ENCODE data around the gene RADIL.

DNA sequence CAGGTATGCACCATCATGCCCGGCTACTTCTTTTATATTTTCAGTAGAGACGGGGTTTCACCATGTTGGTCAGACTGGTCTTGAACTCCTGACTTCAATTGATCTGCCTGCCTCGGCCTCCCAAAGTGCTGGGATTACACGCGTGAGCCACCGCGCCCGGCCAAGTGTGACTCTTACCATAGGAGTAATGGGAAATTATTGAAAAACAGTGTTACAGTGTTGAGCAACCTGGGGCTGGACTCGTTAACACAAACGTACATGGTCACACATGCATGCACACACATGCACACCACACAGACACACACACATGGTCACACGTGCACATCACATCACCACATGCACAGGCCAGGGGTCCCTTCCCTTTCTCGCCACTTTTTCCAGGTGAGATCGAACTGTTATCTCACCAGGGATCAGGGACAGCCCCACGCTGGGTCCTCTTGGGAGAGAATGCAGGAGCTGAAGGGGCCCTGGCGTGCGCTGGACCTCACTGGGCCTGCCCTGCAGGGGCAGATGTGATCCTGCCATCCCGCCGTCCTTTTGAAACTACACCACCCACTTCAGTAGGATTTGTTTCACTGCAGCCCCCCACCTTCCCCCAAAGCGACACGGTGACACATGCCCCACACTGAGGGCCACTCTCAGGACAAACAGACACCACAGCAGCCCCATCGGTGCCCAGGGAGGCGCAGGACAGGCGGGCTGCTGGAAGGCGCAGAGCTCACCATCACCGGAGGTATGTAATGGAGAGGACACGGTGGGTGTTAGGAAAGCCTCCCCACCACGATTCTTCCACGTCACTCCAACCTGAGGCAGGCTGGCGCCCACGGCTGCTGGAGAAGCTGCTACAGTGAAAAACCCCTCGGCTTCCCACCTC lies 10.2 kb downstream of the RADIL start:
- TF ChIP-seq CTCF (IDR thresholded peaks at IDR 0.05; ENCODE audit: low read depth, low read length, poor library complexity, severe bottlenecking), result no peak
- TF ChIP-seq EZH2phosphoT487 (IDR thresholded peaks at IDR 0.05; ENCODE audit: borderline replicate concordance, low read length), result no peak
